Uterus (tissue), 2 donors: ENCODE measurements around the gene DYNLL1.

Experiments used
- POLR2A ChIP-seq, 2 donors: fragments of 450-650 bp; IDR thresholded peaks; one replicate each; pipeline ENCODE4 v1.6.1; 2016; ENCODE audit warnings: antibody characterized with exemption in 2 of 2, mild to moderate bottlenecking in 1 of 2, moderate library complexity in 1 of 2
- TF ChIP-seq, protein P1 (sequence below), 4 experiments: fragments of 200-600 bp in 2 of 4; fragments of 450-650 bp in 2 of 4; sonication (generic) in 2 of 4; IDR thresholded peaks; one replicate each; pipeline ENCODE4 v1.5.1; 2016 to 2019; ENCODE audit warnings: antibody characterized with exemption in 4 of 4, mild to moderate bottlenecking in 2 of 4, moderate library complexity in 1 of 4

DNA sequence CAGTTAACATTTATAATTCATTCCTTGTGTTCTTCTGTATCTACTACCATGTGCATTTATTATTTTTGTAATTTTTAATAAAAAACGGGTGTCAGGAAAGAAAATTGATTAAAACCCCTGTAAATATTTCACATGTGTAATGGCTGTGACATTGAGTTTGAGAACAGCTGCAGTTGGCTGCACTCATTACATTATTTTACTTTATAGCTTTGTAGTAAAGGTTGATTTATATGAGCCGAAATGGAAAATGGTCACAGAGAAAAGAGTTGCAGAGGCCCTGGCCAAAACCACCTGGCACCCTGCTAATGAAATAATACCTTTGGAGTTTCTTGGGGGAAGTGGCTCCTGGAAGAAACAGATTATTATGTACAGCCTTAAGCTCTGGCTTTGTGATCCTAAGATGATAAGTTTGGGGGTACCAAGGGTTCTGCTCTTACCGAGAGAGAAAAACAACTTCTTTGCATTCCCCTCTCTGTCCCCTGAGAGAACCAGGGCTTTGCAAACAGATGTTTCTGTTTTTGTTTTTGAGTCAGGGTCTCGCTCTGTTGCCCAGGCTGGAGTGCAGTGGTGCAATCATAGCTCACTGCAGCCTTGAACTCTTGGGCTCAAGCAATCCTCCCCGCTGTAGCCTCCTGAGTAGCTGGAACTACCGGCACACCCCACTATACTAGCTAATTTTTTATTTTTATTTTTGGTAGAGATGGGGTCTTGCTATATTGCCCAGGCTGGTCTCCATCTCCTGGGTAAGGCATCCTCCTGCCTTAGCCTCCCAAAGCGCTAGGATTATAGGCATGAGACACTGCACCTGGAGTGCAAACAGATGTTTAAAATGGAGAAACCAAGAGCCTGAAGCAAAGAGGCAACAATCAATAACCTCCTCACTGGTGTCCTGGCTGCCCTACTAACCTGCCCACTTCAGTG, 9.7 kb upstream of the DYNLL1 start:
- TF ChIP-seq, protein P1, sequence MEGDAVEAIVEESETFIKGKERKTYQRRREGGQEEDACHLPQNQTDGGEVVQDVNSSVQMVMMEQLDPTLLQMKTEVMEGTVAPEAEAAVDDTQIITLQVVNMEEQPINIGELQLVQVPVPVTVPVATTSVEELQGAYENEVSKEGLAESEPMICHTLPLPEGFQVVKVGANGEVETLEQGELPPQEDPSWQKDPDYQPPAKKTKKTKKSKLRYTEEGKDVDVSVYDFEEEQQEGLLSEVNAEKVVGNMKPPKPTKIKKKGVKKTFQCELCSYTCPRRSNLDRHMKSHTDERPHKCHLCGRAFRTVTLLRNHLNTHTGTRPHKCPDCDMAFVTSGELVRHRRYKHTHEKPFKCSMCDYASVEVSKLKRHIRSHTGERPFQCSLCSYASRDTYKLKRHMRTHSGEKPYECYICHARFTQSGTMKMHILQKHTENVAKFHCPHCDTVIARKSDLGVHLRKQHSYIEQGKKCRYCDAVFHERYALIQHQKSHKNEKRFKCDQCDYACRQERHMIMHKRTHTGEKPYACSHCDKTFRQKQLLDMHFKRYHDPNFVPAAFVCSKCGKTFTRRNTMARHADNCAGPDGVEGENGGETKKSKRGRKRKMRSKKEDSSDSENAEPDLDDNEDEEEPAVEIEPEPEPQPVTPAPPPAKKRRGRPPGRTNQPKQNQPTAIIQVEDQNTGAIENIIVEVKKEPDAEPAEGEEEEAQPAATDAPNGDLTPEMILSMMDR (IDR thresholded peaks at IDR 0.05) = no peak
- no peak for TF ChIP-seq POLR2A (IDR thresholded peaks at IDR 0.05)
